Astrocyte of the cerebellum (primary cell): ENCODE data around the gene BDKRB1.

ENCODE experiments used
- DNase-seq: peaks from one replicate; pipeline ENCODE4 v3.0.0-alpha.2; 2011; ENCODE audit warnings: low read depth
- H3K4me3 ChIP-seq: 2 replicates; pipeline ENCODE4 v1.5.1; 2011; ENCODE audit warnings: mild to moderate bottlenecking, low read depth, low read length, moderate library complexity
- CTCF ChIP-seq: IDR thresholded peaks from 2 replicates; pipeline ENCODE4 v1.5.1; 2012; ENCODE audit warnings: low read length, low read depth, moderate library complexity, mild to moderate bottlenecking; ENCODE audit errors: missing control alignments
- in situ Hi-C: cut with HindIII; loops from 2 replicates; pipeline ENCODE4 v1.10.0; 2017; ENCODE audit warnings: low sequenced_read_pairs

Gene BDKRB1

GRCh38 chr14:96261053-96261452, 5.0 kb downstream of the BDKRB1 start:
- H3K4me3 ChIP-seq, result no peak overlapping the region
- no peak for TF ChIP-seq CTCF
- in situ Hi-C loops, result no loop called here
- no peak for DNase-seq

GRCh38 chr14:96261772-96262655, 6.0 kb downstream of the BDKRB1 start:
- TF ChIP-seq CTCF, result no peak
- no peak overlapping the region for H3K4me3 ChIP-seq
- no peak for DNase-seq
- in situ Hi-C loops, result no loop called here

- DNase-seq, result no peak
- in situ Hi-C loops, result no loop called here
- H3K4me3 ChIP-seq, result no peak overlapping the region
- no peak for TF ChIP-seq CTCF
These were observed 7.6 kb downstream of the BDKRB1 start for GRCh38 chr14:96263347-96264199.

- H3K4me3 ChIP-seq, result no peak overlapping the region
- no peak for DNase-seq
- in situ Hi-C loops, result no loop called here
- TF ChIP-seq CTCF, result no peak
These were observed 8.2 kb downstream of the BDKRB1 start for GRCh38 chr14:96264200-96264553.

GRCh38 chr14:96264853-96265252, 8.8 kb downstream of the BDKRB1 start:
- no peak overlapping the region for H3K4me3 ChIP-seq
- in situ Hi-C loops, result no loop called here
- peak; percentile 56 for TF ChIP-seq CTCF
- no peak for DNase-seq

GRCh38 chr14:96265383-96266095, 9.5 kb downstream of the BDKRB1 start:
- no peak for TF ChIP-seq CTCF
- in situ Hi-C loops, result no loop called here
- DNase-seq, result no peak
- no peak overlapping the region for H3K4me3 ChIP-seq
